ENCODE results near the gene AFMID.

The AFMID gene

GRCh38 chr17:78180083-78180482, 7.1 kb upstream of the AFMID start:
- no peak for DNase-seq (ENCODE audit: low read depth, low spot score)

GRCh38 chr17:78180508-78180907, 6.7 kb upstream of the AFMID start:
- no peak for DNase-seq (ENCODE audit: low read depth, low spot score)

DNA sequence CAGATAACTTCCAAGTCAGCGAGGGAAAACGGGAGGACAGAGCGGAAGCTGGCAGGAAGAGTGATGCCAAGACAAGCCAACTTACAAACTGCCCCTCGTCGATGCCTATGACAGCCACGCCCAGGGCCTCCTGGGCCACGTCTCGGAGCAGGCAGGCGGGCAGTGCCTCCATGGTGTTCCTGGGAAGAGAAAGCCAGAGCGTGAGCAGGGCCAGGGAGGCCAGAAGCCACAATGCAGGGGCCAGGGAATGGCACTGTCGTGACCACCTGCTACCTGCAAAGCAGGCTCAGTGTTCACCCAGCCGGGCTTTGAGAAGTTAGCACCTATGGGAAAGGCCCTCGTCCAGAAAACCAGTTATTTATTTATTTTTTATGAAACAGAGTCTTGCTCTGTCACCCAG, 4.7 kb upstream of the AFMID start:
- DNase-seq (ENCODE audit: low read depth, low spot score) = no peak

- no peak for DNase-seq (ENCODE audit: low read depth, low spot score)
Measured at GRCh38 chr17:78183916-78184315, 3.2 kb upstream of the AFMID start.

DNA sequence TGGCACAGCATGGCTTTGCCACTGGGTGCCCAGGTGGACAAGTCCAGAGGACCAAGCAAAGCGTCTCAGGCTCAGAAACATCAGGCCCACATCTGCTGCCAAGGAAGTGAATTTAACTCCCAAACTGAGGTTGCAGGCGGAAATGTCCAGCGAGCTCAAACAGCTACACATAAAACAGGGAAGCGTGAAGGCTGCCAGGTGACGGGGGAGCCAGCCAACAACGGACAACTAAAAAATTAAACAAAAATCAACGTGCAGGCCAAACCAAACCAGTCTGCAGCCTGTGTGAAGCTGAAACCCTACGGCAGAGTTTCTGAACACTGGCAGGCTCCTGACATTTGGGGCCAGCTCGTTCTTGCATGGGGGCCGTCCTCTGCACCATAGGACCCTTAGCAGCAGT, 2.8 kb upstream of the AFMID start:
- DNase-seq (ENCODE audit: low read depth, low spot score) = no peak

GRCh38 chr17:78184868-78185267, 2.3 kb upstream of the AFMID start:
- no peak for DNase-seq (ENCODE audit: low read depth, low spot score)

GRCh38 chr17:78185981-78186691, 1.0 kb upstream of the AFMID start:
- DNase-seq (ENCODE audit: low read depth, low spot score) = no peak

DNA sequence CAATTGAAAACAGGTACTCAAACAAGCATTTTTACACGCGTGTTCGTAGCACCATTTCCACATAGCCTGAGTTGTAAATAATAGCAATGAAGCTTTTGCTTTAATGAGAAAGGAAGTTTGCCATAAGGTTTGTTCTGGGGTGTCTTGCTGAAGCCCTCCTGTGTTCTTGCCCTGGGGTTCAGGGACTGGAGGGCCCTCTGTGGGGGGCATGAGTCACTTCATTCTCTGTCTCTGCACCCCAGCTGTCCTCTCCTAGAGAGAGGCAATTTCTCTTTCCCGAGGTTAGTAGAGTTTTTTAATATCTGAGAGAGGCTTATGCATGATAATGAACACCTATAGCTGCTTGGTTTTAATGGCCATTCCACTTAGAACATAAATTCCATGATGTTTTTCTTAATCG, 9.6 kb downstream of the AFMID start:
- DNase-seq (ENCODE audit: low read depth, low spot score) = no peak

DNA sequence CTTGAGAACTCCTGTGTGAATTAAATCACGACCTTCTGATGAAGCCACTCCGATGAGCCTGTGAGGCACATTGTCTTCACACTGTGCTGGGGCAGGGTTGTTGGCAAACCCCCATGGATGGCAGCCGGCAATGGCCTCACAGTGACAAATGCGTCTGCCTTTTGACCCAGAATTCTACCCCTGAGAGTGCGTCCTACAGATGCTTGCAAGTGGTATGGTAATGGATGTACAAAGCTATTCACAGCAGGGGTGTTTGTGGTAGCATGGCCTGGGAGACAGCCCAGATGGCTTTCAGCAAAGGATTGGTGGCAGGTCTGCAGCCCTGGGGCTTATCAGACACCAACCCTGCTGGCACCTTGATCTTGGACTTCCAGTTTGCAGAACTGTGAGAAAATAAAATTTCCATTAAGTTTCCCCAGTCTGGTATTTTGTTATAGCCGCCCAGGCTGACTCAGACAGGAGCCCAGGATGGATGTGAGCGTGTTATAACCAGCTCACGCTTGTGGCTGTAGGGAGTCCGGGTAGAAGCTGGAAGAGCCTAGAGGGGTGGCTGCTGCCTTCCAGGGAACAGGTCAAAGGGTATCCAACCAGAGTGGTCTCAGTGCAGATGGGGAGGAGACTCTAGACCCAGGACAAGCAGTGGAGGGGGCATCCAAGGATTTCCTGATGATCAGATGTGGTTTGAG, 10.1 kb downstream of the AFMID start:
- no peak for DNase-seq (ENCODE audit: low read depth, low spot score)

DNA sequence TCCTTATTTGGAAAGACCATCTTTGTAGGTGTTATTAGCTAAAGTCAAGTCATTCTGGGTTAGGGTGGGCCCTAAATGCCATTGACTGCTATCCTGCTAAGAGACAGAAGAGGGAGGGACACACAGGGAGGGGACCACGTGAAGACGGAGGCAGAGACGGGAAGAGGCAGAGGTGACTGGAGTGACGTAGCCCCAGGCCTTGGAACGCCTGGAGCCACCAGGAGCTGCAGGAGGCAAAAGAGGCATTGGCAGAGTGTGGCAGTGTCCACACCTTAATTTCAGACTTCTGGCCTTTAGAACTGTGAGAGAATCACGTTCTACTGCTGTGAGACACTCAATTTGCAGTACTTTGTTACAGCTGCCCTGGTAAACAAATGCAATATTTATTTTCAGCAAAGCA, 13.3 kb downstream of the AFMID start:
- no peak for DNase-seq (ENCODE audit: low read depth, low spot score)

GRCh38 chr17:78202666-78203065, 15.5 kb downstream of the AFMID start:
- no peak for DNase-seq (ENCODE audit: low read depth, low spot score)

DNA sequence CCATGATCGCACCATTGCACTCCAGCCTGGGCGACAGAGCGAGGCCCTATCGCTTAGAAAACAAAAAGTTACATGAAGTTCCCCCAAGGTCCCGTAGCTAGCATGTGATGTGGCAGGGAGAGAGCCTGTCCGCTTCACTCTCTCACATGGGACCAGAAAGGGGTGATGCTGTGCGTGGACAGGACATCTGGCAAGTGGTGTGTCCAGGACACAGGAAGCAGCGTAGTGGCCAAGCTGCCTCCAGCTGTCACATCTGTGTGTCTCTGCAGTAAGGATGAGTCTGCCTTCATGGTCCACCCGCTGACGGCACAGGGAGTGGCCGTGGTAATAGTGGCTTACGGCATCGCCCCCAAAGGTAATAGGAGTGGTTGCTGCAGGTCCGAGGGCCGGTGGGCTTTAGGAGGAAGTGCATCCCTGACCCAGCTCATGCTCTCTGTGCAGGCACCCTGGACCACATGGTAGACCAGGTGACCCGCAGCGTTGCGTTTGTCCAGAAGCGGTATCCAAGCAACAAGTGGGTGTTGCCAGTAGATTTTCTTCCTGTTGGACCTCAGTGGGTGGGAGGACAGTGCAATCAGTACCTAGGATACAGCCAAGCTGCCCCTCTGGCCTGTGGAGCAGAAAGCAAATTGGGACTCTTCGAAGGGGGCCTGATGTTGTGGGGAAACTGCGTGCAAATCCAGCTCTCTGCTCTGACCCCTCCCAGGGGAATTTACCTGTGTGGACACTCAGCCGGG, 17.4 kb downstream of the AFMID start:
- no peak for DNase-seq (ENCODE audit: low read depth, low spot score)

GRCh38 chr17:78205124-78205775, 18.1 kb downstream of the AFMID start:
- DNase-seq (ENCODE audit: low read depth, low spot score) = no peak

DNA sequence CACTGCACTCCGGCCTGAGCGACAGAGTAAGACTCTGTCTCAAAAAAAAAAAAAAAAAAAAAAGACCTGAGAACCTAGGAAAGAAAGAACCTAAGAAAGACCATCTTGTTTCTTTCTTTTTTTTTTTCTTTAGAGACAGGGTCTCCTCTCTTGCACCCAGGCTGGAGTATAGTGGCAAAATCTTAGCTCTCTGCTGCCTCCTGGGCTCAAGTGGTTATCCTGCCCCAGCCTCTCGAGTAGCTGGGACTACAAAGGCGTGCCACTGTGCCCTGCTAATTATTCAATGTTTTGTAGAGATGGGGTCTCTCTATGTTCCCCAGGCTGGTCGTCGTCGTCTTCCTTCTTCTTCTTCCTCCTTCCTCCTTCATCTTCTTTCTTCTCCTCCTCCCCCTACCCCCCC, 19.1 kb downstream of the AFMID start:
- no peak for DNase-seq (ENCODE audit: low read depth, low spot score)

DNA sequence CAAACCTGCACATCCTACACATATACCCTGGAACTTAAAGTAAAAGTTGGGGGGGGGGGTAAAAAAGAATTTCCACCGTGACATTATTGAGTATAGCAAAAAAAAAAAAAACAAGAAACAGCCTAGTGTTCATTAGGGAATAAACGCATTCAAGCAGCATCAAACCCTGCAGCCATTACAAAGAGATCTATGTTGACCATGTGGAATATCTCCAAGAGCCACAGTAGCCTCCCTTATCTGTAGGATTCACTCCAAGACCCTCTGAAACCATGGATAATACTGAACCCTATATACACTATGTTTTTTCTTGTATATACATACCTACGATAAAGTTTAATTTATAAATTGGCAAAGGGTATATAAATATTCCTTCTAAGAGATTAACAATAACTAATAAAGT, 21.3 kb downstream of the AFMID start:
- DNase-seq (ENCODE audit: low read depth, low spot score) = no peak

DNA sequence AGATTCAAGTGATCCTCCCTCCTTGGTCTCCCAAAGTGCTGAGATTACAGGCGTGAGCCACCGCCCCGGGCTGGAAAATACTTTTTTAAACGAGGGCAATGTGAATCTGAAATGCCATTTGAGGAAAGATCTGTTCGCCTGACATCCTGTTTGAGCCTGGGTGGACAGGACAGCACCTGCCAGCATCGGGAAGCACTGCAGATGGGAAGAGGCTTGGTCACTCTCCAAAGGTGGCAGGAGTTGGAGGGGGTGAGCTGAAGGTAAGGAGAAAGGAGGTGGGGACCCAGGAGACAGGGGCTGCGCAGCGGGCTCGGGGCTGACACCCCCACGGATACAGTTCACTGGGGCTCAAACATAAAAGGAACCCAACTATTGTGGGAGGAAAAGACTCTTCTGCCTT, 22.9 kb downstream of the AFMID start:
- no peak for DNase-seq (ENCODE audit: low read depth, low spot score)

DNA sequence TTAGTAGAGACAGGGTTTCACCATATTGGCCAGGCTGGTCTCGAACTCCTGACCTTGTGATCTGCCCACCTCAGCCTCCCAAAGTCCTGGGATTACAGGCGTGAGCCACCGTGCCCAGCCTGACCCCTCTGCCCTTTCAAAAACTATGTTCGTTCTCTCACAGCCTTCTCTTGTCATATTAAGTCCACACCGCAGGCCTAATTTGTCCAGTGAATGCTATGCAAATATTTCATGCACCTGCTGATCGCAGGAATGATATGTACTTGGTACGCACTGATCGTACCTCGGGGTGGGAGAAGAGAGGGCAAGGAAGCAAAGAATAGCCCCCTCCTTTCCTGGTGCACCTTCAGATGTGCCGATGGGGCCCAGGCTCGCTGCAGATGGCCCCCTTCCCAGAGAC, 23.9 kb downstream of the AFMID start:
- DNase-seq (ENCODE audit: low read depth, low spot score) = no peak

DNA sequence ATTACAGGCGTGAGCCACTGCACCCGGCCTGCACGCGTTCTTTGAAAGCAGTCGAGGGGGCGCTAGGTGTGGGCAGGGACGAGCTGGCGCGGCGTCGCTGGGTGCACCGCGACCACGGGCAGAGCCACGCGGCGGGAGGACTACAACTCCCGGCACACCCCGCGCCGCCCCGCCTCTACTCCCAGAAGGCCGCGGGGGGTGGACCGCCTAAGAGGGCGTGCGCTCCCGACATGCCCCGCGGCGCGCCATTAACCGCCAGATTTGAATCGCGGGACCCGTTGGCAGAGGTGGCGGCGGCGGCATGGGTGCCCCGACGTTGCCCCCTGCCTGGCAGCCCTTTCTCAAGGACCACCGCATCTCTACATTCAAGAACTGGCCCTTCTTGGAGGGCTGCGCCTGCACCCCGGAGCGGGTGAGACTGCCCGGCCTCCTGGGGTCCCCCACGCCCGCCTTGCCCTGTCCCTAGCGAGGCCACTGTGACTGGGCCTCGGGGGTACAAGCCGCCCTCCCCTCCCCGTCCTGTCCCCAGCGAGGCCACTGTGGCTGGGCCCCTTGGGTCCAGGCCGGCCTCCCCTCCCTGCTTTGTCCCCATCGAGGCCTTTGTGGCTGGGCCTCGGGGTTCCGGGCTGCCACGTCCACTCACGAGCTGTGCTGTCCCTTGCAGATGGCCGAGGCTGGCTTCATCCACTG, 27.0 kb downstream of the AFMID start, which contains the start of gene BIRC5:
Gene BIRC5, plus strand, starts transcription at position 238 of the 690 bp plus-strand sequence. Its CDS starts 64 bp downstream, at position 302.
- DNase-seq (ENCODE audit: low read depth, low spot score) = peak; percentile 69

DNA sequence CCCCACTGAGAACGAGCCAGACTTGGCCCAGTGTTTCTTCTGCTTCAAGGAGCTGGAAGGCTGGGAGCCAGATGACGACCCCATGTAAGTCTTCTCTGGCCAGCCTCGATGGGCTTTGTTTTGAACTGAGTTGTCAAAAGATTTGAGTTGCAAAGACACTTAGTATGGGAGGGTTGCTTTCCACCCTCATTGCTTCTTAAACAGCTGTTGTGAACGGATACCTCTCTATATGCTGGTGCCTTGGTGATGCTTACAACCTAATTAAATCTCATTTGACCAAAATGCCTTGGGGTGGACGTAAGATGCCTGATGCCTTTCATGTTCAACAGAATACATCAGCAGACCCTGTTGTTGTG, 27.5 kb downstream of the AFMID start:
- DNase-seq (ENCODE audit: low read depth, low spot score) = no peak

DNA sequence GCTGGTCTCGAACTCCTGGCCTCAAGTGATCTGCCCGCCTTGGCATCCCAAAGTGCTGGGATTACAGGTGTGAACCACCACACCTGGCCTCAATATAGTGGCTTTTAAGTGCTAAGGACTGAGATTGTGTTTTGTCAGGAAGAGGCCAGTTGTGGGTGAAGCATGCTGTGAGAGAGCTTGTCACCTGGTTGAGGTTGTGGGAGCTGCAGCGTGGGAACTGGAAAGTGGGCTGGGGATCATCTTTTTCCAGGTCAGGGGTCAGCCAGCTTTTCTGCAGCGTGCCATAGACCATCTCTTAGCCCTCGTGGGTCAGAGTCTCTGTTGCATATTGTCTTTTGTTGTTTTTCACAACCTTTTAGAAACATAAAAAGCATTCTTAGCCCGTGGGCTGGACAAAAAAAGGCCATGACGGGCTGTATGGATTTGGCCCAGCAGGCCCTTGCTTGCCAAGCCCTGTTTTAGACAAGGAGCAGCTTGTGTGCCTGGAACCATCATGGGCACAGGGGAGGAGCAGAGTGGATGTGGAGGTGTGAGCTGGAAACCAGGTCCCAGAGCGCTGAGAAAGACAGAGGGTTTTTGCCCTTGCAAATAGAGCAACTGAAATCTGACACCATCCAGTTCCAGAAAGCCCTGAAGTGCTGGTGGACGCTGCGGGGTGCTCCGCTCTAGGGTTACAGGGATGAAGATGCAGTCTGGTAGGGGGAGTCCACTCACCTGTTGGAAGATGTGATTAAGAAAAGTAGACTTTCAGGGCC, 32.4 kb downstream of the AFMID start:
- no peak for DNase-seq (ENCODE audit: low read depth, low spot score)

DNA sequence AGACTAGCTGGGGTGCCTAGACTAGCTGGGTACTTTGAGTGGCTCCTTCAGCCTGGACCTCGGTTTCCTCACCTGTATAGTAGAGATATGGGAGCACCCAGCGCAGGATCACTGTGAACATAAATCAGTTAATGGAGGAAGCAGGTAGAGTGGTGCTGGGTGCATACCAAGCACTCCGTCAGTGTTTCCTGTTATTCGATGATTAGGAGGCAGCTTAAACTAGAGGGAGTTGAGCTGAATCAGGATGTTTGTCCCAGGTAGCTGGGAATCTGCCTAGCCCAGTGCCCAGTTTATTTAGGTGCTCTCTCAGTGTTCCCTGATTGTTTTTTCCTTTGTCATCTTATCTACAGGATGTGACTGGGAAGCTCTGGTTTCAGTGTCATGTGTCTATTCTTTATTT, 35.9 kb downstream of the AFMID start:
- no peak for DNase-seq (ENCODE audit: low read depth, low spot score)

Data from smooth muscle cell of the brain vasculature (primary cell).